ENCODE data around the gene PKMYT1. TPM values are rescaled to one million over a fixed set of nuclear protein-coding genes. Genes with fewer than 3 reads are reported as not detected.

The PKMYT1 gene
- total RNA-seq, 2 experiments from 2014 or later: 104 to 195 TPM

GRCh38 chr16:3028716-3029319 lies 48.6 kb upstream of the PKMYT1 start:
- TF ChIP-seq EZH2phosphoT487 (IDR thresholded peaks at IDR 0.05; ENCODE audit: borderline replicate concordance, low read depth, low read length): no peak
- TF ChIP-seq, protein P1, sequence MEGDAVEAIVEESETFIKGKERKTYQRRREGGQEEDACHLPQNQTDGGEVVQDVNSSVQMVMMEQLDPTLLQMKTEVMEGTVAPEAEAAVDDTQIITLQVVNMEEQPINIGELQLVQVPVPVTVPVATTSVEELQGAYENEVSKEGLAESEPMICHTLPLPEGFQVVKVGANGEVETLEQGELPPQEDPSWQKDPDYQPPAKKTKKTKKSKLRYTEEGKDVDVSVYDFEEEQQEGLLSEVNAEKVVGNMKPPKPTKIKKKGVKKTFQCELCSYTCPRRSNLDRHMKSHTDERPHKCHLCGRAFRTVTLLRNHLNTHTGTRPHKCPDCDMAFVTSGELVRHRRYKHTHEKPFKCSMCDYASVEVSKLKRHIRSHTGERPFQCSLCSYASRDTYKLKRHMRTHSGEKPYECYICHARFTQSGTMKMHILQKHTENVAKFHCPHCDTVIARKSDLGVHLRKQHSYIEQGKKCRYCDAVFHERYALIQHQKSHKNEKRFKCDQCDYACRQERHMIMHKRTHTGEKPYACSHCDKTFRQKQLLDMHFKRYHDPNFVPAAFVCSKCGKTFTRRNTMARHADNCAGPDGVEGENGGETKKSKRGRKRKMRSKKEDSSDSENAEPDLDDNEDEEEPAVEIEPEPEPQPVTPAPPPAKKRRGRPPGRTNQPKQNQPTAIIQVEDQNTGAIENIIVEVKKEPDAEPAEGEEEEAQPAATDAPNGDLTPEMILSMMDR (conservative IDR thresholded peaks at IDR 0.05; ENCODE audit: low read length): no peak
- intact Hi-C loops (cut with micrococcal nuclease; ENCODE audit: unreplicated experiment): loop anchor here (1.0 kb wide), 1 partner anchor 26 kb away; no protein-coding TSS in a partner anchor
- H3K9me3 ChIP-seq (ENCODE audit: low read length): no peaks in the 10 kb centered on the region
- no peaks in the 10 kb centered on the region; the same call in 1 of the 2 replicates for H4K20me1 ChIP-seq (ENCODE audit: insufficient read depth, low read length)
- no peak overlapping the region for H2AFZ ChIP-seq (ENCODE audit: low read length)
- ChIA-PET CTCF (ENCODE audit: unreplicated experiment) (interaction anchor here (0.6 to 1.6 kb wide), 7 partner anchors 9 to 1067 kb away, joined by 3 to 12 read pairs (median 5); no protein-coding TSS in a partner anchor), POLR2A (interaction anchor here (0.6 to 1.2 kb wide), 4 partner anchors 10 to 157 kb away, joined by 3 to 4 read pairs (median 4); no protein-coding TSS in a partner anchor)
- H3K79me2 ChIP-seq (ENCODE audit: insufficient read depth, low read depth, low read length): no peaks in the 10 kb centered on the region
- H3K4me2 ChIP-seq (ENCODE audit: low read length): no peak overlapping the region; the same call in 1 of the 2 replicates
- no peaks in the 10 kb centered on the region for H3K9me2 ChIP-seq (ENCODE audit: insufficient read depth, low read length)
- no TSS peak for BruUV-seq (replicated peaks)
- no peak overlapping the region for H3K27ac ChIP-seq (ENCODE audit: low read depth, low read length, poor library complexity, severe bottlenecking)
- H3K4me1 ChIP-seq (ENCODE audit: insufficient read depth, low read length, poor library complexity, severe bottlenecking): peaks cover 10% of the 10 kb centered on the region
- no peak for DNase-seq (ENCODE audit: low spot score)
- peaks cover 16% of the 10 kb centered on the region for H3K36me3 ChIP-seq (ENCODE audit: insufficient read depth, low read length)
- no peak overlapping the region for H3K4me3 ChIP-seq (ENCODE audit: low read depth, low read length, poor library complexity, severe bottlenecking)

DNA sequence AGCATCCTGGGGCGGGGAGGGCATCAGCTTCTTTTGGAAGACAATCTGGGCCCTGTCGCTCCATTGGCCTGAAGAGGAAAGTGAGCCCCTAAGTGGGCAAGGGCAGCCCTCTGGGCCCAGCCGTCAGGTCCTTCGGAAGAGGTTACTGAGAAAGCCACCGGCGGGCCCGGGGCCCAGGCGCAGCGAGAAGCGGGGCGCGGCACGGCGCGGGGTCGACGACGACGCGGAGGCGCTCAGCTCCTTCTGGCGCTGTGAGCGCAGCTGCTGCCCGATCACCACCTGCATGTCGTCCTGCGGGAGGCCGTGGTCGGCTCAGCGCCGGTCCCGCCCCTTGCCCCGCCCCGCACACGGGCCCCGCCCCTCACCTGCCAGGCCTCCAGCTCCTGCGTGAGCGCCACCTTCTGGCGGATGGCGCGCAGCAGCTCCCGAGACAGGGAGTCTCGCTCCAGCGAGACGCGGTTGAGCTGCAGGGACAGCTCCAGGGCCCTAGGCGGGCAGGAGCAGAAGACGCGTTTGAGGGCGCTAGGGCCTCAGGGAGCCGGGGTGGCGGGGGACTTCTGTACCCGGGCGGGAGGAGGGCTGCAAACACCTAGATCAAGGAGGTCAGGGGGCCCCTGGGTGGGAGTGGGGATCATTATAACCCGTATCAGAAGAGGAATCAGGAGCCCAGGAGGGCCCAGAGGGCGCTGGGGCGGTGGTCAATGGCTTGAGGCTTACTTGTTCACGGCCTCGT lies 47.9 kb upstream of the PKMYT1 start:
- CTCF ChIA-PET (ENCODE audit: unreplicated experiment): interaction anchor here (0.6 to 1.6 kb wide), 7 partner anchors 10 to 276 kb away, joined by 4 to 12 read pairs (median 5); partner anchors contain the start of gene SRRM2
- no peaks in the 10 kb centered on the region for H3K9me2 ChIP-seq (ENCODE audit: insufficient read depth, low read length)
- H3K4me1 ChIP-seq (ENCODE audit: insufficient read depth, low read length, poor library complexity, severe bottlenecking): peaks cover 14% of the 10 kb centered on the region
- H4K20me1 ChIP-seq (ENCODE audit: insufficient read depth, low read length): no peaks in the 10 kb centered on the region; the same call in 1 of the 2 replicates
- DNase-seq (ENCODE audit: low spot score): peak; percentile 90
- no peak overlapping the region for H3K27ac ChIP-seq (ENCODE audit: low read depth, low read length, poor library complexity, severe bottlenecking)
- BruUV-seq (replicated peaks): no TSS peak
- no peak overlapping the region for H2AFZ ChIP-seq (ENCODE audit: low read length)
- peaks cover 16% of the 10 kb centered on the region for H3K36me3 ChIP-seq (ENCODE audit: insufficient read depth, low read length)
- no peak for TF ChIP-seq EZH2phosphoT487 (IDR thresholded peaks at IDR 0.05; ENCODE audit: borderline replicate concordance, low read depth, low read length)
- TF ChIP-seq, protein P1 (conservative IDR thresholded peaks at IDR 0.05; ENCODE audit: low read length): peak; percentile 76
- H3K4me2 ChIP-seq (ENCODE audit: low read length): peak overlapping the region; percentile 38; the same call in 1 of the 2 replicates
- H3K79me2 ChIP-seq (ENCODE audit: insufficient read depth, low read depth, low read length): no peaks in the 10 kb centered on the region
- no peak overlapping the region for H3K4me3 ChIP-seq (ENCODE audit: low read depth, low read length, poor library complexity, severe bottlenecking)
- POLR2A ChIA-PET: interaction anchor here (0.6 to 1.2 kb wide), 5 partner anchors 9 to 156 kb away, joined by 3 to 4 read pairs (median 4); no protein-coding TSS in a partner anchor
- intact Hi-C loops (cut with micrococcal nuclease; ENCODE audit: unreplicated experiment): loop anchor here (1.0 kb wide), 1 partner anchor 25 kb away; no protein-coding TSS in a partner anchor
- no peaks in the 10 kb centered on the region for H3K9me3 ChIP-seq (ENCODE audit: low read length)
